GM19328 (cell line): Measurements from ENCODE around the gene PJA2.

Experiments used
- ATAC-seq: cut with Tn5 transposase; IDR thresholded peaks from one replicate; pipeline ENCODE4 v1.9.1; 2021; ENCODE audit warnings: mild to moderate bottlenecking, moderate library complexity; ENCODE audit not compliant: unreplicated experiment

Gene PJA2

DNA sequence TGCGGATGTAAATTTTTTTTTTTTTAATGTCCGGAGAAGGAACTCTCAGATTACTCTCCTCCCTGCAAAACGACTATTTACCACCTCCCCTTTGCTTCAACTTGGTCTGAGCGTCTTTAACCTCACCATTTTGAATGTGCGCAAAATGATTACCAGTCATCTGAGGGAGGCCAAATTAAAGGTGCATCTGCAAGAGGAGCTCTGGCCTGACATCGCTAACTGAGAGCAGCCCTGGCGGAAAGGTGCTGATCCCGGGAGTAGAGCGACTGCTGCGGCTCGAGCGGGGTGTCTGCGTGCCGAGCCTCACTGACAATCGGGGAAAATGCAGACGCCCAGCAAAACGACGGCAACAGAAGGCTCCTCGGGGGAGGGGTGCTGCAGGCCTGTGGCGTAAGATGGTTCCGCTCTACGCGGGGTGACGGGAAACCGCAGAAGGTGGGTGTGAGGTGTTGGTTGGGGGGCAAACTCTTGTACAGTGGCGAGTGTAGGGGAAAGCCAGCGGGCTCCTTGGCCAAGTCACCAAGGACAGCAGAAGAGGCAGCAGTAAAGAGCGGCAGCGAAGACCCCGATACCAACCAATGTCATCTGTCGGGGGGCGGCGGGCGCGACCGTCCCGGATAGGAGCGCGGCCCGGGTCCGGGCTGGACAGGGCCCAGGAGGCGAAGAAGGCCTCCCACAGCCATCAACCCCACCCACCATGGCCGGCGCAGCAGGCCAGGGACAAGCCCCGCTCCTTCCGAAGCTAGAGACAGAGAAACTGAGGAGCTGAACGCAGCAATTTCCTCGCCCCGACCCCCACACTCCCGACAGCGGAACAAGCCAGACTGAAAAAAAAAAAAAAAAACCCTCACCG, 557 bp downstream of the PJA2 start:
- ATAC-seq: peak; percentile 15

DNA sequence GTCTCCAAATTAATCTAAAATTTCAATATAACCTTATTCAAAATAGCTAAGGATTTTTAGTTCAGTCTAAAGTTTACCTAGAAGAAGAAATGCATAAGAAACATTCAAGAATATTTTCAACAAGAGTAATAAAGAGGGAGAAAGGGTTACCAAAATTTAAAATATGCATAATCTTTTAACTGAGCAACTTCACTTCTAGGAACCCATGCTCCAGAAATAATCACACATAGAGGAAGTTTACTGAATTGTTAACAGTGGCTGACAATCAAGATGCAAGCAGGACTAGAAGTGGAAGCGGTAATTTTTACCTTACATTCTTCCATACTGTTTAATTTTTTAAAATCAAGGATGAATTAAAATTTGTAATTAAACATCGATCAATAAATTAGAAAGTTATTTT, 1.9 kb downstream of the PJA2 start:
- ATAC-seq: no peak

DNA sequence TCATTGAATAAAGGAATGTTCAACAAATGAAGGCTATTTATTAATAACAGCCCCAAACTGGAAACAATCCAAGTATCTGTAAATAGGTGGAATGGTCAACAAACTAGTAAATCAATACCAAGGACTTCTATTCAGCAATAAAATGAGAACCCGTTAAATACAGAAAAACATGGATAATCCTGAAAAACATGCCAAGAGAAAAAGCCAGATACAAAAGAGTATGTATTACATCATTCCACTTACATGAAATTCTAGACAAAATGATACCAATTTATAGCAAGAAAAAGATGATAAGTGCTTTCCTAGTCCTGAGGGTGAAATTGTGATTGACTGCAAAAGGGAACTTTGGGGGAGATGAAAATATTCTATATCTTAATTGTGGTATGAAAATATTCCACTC, 3.1 kb downstream of the PJA2 start:
- no peak for ATAC-seq

DNA sequence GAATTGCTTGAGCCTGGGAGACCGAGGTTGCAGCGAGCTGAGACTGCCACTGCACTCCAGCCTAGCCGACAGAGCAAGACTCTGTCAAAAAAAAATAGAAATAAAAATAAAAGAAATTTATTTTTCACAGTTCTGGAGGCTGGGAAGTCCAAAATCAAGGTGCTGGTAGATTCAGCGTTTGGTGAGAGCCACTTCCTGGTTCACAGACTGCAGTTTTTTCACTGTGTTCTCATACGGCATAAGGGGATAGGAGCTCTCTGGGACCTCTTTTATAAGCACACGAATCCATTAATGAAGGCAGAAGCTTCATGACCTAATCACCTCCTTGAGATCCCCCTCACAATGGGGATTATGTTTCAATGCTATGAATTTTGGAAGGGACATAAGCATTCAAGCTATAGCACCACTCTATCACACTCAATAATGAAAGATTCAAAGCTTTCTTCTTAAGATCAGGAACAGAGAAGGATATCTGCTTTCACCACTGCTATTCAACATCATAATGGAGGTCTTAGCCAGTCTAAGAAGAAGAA, 5.3 kb downstream of the PJA2 start:
- ATAC-seq: no peak

DNA sequence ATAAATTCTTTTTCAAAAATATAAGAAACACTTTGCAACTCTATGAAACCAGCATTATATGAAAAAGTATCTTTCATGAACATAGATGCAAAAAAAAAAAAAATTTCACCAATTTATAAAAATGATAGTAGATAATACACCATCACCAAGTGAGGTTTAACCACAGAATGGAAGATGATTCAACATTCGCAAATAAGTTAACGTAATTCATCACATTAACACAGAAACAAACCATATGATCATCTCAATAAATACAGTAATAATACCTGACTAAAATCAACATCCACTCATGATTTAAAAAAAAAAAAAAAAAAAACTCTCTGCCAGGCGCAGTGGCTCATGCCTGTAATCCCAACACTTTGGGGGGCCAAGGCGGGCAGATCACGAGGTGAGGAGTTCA, 6.3 kb downstream of the PJA2 start:
- no peak for ATAC-seq

DNA sequence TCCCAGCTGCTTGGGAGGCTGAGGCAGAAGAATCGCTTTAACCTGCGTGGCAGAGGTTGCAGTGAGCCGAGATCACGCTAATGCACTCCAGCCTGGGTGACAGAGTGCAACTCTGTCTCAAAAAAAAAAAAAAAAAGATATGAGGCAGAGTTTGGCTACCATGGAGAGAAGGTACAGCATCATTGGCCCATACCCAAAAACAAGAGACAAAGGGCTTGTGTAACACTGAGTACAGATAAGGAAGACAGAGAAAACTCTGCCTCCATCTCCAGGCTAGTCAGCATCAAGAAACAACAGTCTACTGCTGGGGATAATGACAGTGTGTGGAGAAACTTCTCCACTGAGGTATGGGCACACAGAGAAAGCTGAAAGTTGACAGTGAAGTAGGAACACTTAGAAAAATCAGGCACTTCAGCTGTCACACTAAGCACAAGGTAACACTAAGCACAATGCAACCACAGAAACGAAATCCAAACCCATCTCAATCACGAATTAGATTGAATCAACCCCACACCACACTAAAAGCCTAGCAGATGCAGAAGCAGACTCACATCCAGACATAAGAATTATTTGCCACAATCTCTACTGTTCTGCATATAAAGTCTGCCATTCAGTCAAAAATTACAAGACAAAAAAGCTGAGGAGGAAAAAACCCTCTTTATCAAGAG, 10.5 kb downstream of the PJA2 start:
- ATAC-seq: no peak

DNA sequence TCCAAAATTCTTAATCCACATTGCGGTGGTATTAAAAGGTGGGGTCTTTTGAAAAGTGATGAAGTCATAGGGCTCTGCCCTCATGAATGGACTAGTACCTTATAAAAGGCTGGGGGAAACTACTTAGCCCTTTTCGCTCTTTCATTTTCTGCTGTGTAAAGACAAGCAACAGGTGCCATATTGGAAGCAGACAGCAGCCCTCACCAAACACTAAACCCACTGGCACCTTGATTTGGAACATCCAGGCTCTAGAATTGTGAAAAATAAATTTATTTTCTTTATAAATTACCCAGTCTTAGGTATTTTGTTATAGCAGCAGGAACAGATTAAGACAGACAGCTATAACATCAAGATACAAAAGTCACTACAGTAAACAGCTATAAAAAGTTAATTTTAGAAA, 12.8 kb downstream of the PJA2 start:
- ATAC-seq: no peak

DNA sequence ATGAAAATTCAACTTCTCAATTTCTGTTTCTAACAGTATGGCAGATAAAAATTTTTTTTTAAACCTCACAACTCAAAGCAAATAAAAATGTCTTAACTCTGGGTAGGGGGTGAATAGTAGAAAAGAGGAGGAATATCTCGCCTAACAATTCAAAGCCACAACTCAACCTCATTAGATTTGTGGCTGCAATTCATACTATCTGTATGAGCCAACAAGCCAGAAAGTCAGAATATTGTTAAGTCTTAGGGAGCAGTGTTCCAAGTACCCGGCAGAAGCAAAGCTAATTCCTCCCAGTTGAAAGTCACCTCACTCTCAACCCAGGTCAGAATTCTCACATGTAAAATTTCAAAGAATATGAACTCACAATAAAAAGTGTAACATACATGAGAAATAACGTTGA, 15.0 kb downstream of the PJA2 start:
- no peak for ATAC-seq

DNA sequence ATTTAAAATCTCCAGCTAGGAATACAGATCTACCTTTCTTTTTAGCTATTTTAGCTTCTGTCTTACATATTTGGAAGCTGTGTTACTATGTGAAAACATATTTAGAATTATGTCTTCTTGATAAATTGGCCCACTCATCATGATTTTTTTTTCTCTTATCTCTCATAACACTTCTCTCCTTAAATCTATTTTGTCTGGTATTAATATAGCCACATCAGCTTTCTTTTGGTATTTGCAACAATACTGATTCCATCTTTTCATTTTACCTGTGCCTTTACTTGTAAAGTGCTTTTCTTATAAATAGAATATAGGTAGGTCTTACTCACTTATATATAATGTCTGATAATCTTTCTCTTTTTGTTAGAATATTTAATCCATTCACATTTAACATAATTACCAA, 19.6 kb downstream of the PJA2 start:
- no peak for ATAC-seq

DNA sequence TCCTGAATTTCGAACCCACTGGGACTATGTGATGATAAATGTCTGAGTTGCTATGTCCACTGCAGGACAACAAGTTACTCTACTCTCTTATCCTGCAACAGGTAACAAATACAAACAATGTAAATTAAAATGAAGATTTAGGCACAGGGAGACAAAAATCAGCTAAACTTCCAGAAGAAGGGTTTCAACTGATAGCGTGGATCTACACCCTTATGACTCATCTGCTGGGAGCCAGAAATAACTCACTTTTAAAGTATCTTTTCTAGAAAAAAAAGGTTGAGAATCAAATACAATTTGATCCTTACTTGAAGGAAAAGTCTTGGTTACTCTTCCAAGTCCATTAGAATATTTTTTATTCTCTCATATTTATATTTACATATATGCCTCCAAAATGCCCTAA, 21.4 kb downstream of the PJA2 start:
- no peak for ATAC-seq

DNA sequence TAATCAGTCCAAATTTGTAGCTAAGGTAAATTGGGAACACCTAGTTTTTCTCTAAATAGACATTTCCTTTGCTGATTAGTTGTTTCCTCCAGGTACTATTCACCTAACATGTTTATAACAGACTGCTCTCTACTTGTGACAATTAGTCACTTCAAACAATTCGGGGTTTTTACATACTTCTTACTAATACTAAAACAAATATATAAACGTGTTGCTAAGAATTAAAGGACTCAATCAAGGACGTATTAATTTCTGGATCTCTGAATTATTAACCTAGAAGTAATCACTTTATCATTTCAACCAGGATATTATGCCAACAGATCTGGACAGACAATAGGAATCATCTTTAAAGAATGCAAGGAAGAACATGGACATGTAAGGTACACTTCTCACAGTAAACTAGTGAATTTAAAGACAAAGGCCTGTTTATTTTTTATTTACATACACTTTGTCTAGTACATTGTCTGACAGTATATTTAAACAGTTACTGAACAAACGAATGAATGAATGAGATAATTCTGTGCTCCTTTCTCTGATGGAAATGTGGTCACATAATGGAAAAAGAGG, 22.3 kb downstream of the PJA2 start:
- no peak for ATAC-seq

DNA sequence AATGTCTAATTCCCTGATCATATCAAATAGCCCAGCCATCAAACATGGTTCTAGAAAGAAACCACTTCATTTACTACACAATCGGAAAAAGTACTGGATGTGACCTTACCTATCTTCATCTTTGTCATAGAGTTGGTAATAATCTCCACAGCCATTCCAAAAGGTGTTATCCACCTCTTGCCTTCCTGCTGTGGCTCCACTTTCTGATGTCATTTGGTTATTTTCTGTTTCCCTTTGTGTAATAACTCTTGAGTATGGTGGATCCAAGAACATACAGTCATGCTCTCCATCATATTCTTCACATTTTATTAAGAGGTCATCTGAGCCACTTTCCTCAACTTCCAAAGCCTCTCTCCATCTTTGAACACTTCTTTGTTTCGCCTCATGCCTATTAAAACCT, 31.7 kb downstream of the PJA2 start:
- ATAC-seq: no peak

DNA sequence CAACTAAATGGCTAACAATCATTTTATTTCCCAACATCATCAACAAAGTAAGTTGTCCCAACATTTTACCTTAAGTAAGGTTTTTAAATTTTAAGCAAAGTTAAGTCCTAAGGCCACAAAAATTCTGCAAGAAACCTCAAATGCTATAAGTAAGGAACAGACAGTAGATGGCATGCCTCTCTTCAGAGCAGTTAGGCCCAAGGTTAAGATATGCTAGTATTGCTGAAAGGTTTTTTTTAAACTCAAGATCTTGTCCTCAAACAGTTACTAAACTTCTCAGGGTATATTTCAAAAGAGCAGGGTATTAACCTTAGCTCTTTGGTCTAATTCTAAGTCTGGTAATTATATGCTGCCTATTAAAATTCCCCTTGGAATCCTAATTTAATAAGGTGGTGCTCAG, 35.1 kb downstream of the PJA2 start:
- no peak for ATAC-seq

DNA sequence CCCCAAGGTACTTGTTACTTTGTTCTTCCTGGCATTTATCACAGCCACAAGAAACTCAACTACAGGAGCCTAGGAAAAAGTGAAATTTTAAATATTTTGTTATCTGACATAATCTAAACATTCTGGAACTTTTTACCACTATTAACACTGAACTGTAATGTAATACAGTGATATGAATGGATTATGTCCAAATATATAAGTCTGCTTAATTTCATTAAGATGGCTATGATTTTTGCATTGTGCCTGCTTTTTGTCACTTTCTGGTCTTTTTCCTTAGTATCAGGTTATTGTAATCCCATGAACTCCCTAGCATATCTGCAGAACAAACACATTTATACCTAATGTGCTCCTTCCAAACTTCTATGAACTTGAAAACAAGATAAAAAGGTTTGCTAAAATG, 35.8 kb downstream of the PJA2 start:
- ATAC-seq: no peak

DNA sequence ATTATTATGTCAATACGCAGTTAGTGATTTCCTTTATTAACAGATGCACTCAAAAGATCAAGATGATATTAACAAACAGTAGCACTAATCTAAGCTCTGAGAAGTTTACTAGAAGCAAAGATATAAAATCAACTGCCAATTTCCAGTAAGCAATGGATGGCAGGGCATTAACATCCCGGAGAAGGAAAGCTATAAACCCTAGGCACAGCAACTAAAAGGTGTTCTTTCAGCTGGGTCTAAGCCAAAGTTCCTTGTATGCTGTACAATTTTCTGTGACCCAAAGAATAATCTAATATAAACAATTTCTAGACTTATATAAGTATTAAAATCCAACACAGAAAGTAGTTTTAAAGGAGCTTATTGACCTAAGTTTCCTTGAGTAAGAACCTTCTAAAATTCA, 39.4 kb downstream of the PJA2 start:
- no peak for ATAC-seq

DNA sequence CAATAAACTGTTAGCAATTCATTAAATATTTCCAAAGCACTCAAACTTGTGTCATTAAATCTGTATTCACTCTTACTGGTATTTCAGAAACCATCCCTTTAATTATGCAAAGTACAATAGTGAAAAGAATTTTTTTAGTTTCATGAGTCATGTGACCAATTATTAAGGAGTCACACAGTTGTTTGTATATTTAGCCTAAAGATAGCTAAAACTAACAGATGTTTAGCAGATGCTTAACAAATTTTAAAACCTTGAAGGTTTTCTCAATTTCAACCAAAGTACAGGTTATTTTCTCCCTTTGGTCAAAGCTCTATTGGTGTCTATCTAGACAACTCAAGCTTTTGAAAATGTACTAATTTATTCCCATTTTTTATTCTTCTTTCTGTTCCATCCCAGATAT, 44.1 kb downstream of the PJA2 start:
- no peak for ATAC-seq

DNA sequence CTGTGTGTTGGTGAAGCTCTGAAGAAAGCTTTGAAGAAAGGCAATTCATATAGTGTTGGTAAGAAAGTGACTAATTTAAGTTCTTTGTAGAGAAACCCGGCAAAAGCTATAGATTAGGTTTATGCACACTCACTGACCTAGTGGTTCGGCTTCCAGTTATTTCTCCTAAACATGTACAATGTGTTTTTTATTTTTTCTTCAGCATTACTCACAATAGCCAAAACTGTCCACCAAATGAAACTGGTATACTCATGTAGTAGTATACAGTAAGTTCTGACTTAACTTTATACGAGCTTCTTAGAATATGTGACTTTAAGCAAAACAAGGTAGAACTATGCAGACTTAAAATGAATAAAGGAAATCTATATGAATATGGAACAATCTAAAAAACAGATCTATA, 44.8 kb downstream of the PJA2 start:
- ATAC-seq: no peak

DNA sequence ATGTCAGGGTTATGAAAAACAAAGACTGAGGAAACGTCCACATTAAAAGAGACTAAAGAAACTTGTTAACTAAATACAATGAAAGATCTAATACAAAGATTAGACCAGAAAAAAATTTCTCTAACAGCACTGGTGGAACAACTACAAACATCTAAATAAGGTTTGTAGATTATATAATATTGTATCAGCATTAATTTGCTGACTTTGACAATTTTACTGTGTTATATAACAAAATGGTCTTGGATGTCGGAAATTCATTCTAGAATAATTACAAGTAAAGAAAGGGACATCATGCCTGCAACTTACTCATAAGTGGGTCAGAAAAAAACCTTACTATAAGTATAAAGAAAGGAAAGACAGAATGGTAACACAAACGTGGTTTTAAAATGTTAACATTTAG, 50.1 kb downstream of the PJA2 start:
- ATAC-seq: no peak

DNA sequence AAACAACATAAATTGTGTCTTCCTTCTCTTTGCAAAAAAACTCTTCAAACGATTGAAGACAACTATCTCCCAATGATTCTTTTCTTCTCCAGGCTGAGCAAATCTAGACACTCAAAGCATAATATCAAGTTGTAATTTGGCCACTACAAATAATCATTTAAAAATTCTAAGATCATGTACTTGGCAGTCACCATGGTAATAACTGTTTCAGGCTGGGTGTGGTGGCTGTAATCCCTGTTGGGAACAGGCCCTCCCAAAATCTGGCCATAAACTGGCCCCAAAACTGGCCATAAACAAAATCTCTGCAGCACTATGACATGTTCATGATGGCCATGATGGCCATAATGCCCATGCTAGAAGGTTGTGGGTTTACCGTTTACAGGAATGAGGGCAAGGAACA, 52.0 kb downstream of the PJA2 start:
- no peak for ATAC-seq

DNA sequence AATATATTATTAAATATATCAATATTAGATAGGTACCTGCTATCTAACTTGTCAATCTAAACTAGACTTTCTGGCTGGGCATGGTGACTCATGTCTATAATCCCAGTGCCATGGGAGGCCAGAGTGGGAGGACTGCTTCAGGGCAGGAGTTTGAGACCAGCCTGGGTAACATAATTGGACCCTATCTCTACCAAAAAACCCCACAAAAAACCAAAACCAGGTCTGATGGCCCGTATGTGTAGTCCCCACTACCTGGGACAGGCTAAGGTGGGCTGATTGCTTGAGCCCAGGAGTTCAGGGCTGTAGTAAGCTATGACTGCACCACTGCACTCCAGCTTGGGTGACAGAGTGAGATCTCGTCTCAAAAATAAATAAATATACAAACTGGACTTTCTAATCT, 55.0 kb downstream of the PJA2 start:
- no peak for ATAC-seq

DNA sequence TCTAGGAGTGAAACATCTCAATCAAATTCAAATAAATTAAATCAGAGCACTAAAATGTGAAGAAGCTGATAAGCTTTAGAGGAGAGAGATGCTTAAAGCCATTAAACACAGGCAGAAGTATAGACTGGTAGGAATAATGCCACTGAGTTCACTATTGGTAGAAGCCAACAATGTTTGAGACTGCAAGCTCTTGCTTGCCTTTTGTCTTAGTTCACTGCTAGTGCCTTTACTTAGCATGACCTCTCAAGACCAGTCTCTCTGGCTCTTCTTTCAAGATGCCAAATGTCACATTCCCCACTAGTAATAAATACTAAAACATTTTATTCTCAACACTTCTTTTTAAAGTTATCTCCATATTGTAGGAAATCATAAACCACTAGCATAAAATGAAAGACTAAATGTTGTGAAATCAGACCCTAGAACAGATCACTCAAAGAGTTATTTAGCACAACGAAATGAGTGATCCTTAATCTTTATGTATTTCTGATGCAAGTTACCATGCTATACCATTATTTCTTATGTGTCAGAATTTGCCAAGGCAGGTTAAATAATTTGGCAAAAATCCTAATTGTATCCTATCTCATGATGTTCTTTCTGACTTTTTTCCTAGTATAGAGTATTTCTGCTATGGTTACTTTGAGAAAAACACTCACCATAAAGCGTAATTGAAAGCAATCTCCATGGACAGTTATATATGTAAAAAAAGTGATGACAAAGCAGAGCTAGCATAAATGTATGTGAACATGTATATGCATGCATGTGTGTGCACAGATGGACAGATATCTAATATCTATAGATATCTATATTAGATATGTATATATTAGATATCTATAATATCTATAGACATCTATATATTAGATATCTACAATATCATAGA, 57.5 kb downstream of the PJA2 start:
- ATAC-seq: no peak
